ENCODE measurements around the gene ASRGL1. TPM values are rescaled to one million over a fixed set of nuclear protein-coding genes. Genes with fewer than 3 reads are reported as not detected.

ASRGL1 gene
- 27.6 and 33.4 TPM in 2 replicates for total RNA-seq

GRCh38 chr11:62337303-62338181 lies at the start of gene ASRGL1:
Gene ASRGL1, plus strand, starts transcription at chr11:62337448. Its CDS starts 530 bp downstream, at chr11:62337978.

GRCh38 chr11:62298975-62299374 lies 38.3 kb upstream of the ASRGL1 start, which contains the start of gene SCGB1D4:
Gene SCGB1D4, minus strand, starts transcription at chr11:62299075. Its CDS starts 65 bp downstream, at chr11:62299010.

GRCh38 chr11:62418733-62419132 lies 81.5 kb downstream of the ASRGL1 start, which contains the start of gene SCGB1A1:
Gene SCGB1A1, plus strand, starts transcription at chr11:62419033. Its CDS starts 63 bp downstream, at chr11:62419096.

Other genes with a start within 250 kb of the ASRGL1 start
- gene INCENP, start 213.4 kb upstream of the ASRGL1 start, total RNA-seq = 18.5 and 26.2 TPM in 2 replicates
- not detected in 2 replicates for gene SCGB1D1, start 147.2 kb upstream of the ASRGL1 start, total RNA-seq
- gene SCGB2A1, start 128.8 kb upstream of the ASRGL1 start, total RNA-seq = not detected in 2 replicates
- not detected in 2 replicates for gene SCGB1D2, start 95.2 kb upstream of the ASRGL1 start, total RNA-seq
- not detected in 2 replicates for gene SCGB2A2, start 67.3 kb upstream of the ASRGL1 start, total RNA-seq
- not detected in 2 replicates for gene SCGB1D4, start 38.4 kb upstream of the ASRGL1 start, total RNA-seq
- gene SCGB1A1, start 81.6 kb downstream of the ASRGL1 start, total RNA-seq = not detected in 2 replicates
- gene AHNAK, start 209.4 kb downstream of the ASRGL1 start, total RNA-seq = 329 and 449 TPM in 2 replicates
- gene EEF1G, start 236.4 kb downstream of the ASRGL1 start, total RNA-seq = 1,133 and 1,197 TPM in 2 replicates